GM23338 (cell line): ENCODE measurements around the gene SCFD2.
"Not testable (repeated sequence)": the region's sequence is repeated elsewhere in the genome, so short reads cannot be mapped to it uniquely, and the experiment has no call there.

Source experiments
- CREB1 ChIP-seq: fragments of 250-450 bp; sonication (Bioruptor Pico); IDR thresholded peaks from 2 replicates; pipeline ENCODE4 v1.5.0; 2020; ENCODE audit warnings: low read depth, mild to moderate bottlenecking, moderate library complexity
- CTCF ChIP-seq, 2 experiments: fragments of 200-600 bp in 1 of 2; sonication (generic) in 1 of 2; conservative IDR thresholded peaks; 2 replicates each; pipeline versions ENCODE4 v1.5.1 to v1.6.1; 2016 to 2017; ENCODE audit warnings: antibody characterized with exemption in 2 of 2, low read depth in 2 of 2, mild to moderate bottlenecking in 2 of 2, moderate library complexity in 1 of 2
- EZH2 ChIP-seq: fragments of 200-600 bp; sonication (generic); IDR thresholded peaks from one replicate; pipeline ENCODE4 v1.8.0; 2017; ENCODE audit warnings: antibody characterized with exemption, mild to moderate bottlenecking, low read depth; ENCODE audit not compliant: unreplicated experiment
- EZH2phosphoT487 ChIP-seq: fragments of 200-600 bp; sonication (generic); IDR thresholded peaks from one replicate; pipeline ENCODE4 v1.8.1; 2018; ENCODE audit warnings: antibody characterized with exemption; ENCODE audit not compliant: unreplicated experiment
- JUNB ChIP-seq: IDR thresholded peaks from one replicate; pipeline ENCODE4 v1.6.1; 2016; ENCODE audit warnings: antibody characterized with exemption; ENCODE audit not compliant: unreplicated experiment
- NANOG ChIP-seq: IDR thresholded peaks from 2 replicates; pipeline ENCODE4 v1.6.1; 2016; ENCODE audit warnings: antibody characterized with exemption, borderline replicate concordance
- POLR2AphosphoS5 ChIP-seq: IDR thresholded peaks from 2 replicates; pipeline ENCODE4 v1.6.1; 2016; ENCODE audit warnings: antibody characterized with exemption, low read depth
- REST ChIP-seq: IDR thresholded peaks from one replicate; pipeline ENCODE4 v1.6.1; 2018; ENCODE audit warnings: antibody characterized with exemption; ENCODE audit not compliant: unreplicated experiment
- ZNF114 ChIP-seq: fragments of 250-450 bp; sonication (Bioruptor Pico); IDR thresholded peaks from 2 replicates; pipeline ENCODE4 v1.5.0; 2020; ENCODE audit warnings: mild to moderate bottlenecking, moderate library complexity
- ZNF331 ChIP-seq: fragments of 250-450 bp; sonication (Bioruptor Pico); IDR thresholded peaks from 2 replicates; pipeline ENCODE4 v1.5.0; 2020; ENCODE audit warnings: low read depth, mild to moderate bottlenecking, moderate library complexity

GRCh38 chr4:53238352-53238751 is 127.5 kb downstream of the SCFD2 start:
- TF ChIP-seq POLR2AphosphoS5; CTCF (conservative IDR thresholded peaks at IDR 0.05; ENCODE audit: low read depth in 2 of 2); EZH2; CREB1 (CRISPR knock-in tag); EZH2phosphoT487; JUNB; ZNF331; ZNF114 (CRISPR knock-in tag); REST; NANOG: not testable (repeated sequence)
